Esophagus squamous epithelium (tissue), 4 donors: Measurements from ENCODE around the gene FTCD.

ENCODE experiments used
- CTCF ChIP-seq, 6 experiments: fragments of 450-650 bp in 4 of 6; fragments of 200-600 bp in 2 of 6; sonication (generic) in 2 of 6; IDR thresholded peaks; one replicate each; pipeline ENCODE4 v1.5.1; 2016 to 2019; ENCODE audit warnings: antibody characterized with exemption in 6 of 6, mild to moderate bottlenecking in 4 of 6, moderate library complexity in 4 of 6
- POLR2A ChIP-seq, 4 donors: fragments of 450-650 bp; IDR thresholded peaks; one replicate each; pipeline ENCODE4 v1.6.1; 2017; ENCODE audit warnings: antibody characterized with exemption in 4 of 4, mild to moderate bottlenecking in 4 of 4, moderate library complexity in 3 of 4

DNA sequence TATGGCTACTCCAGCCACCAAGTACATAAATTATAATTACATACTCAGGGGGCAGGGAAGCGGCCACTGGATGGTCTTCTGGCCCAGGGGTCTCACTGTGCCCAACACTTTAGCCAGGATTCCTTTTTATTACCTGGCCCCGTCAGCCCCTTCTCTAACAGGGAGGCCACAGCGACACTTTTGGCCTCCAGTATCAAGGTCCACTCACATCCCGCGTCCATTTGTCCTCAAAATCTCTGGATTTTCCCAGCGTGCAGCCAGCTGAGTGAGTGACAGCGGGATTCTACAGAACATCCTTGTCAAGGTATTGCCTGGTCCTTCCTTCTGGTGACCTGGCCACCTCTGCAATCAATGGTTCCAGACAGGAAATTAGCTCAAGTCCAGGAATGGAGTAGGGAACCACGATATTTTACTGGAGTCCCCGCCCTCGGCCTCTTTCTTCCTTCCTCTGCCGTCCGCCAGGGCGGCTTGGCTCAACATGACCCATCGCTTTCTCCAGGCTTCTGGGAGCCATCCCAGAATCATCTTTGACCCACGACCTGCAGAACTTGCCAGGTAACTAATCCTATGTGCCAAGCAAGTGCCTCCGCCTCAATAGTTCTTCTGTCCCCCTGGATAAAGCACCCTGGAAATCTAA, 60.2 kb downstream of the FTCD start:
- TF ChIP-seq CTCF (IDR thresholded peaks at IDR 0.05) (no peak), POLR2A (IDR thresholded peaks at IDR 0.05) (no peak)
